ACC112 (cell line): Measurements from ENCODE around the gene RNH1.
"Not testable (repeated sequence)": the region's sequence is repeated elsewhere in the genome, so short reads cannot be mapped to it uniquely, and the experiment has no call there.

ENCODE experiments used
- H2AFZ ChIP-seq: fragments of 200-600 bp; sonication (generic); one replicate; pipeline ENCODE4 v1.6.0; 2017; ENCODE audit warnings: antibody characterized with exemption, low read length; ENCODE audit not compliant: unreplicated experiment
- H3K27ac ChIP-seq: fragments of 200-600 bp; sonication (generic); 2 replicates; pipeline ENCODE4 v1.5.1; 2014; ENCODE audit warnings: low read depth, mild to moderate bottlenecking, antibody characterized with exemption, low read length, moderate library complexity
- H3K27me3 ChIP-seq: fragments of 200-600 bp; sonication (generic); 2 replicates; pipeline ENCODE4 v1.6.1; 2014; ENCODE audit warnings: mild to moderate bottlenecking, antibody characterized with exemption, low read length, moderate library complexity, mixed read lengths; ENCODE audit not compliant: insufficient read depth
- H3K36me3 ChIP-seq: fragments of 200-600 bp; sonication (generic); 2 replicates; pipeline ENCODE4 v1.6.1; 2016; ENCODE audit warnings: mild to moderate bottlenecking, antibody characterized with exemption, low read length, moderate library complexity, mixed read lengths; ENCODE audit not compliant: insufficient read depth
- H3K4me1 ChIP-seq: fragments of 200-600 bp; sonication (generic); one replicate; pipeline ENCODE4 v1.6.1; 2016; ENCODE audit warnings: low read length, mixed read lengths; ENCODE audit not compliant: insufficient read depth, unreplicated experiment, control insufficient read depth
- H3K4me3 ChIP-seq: fragments of 200-600 bp; sonication (generic); 2 replicates; pipeline ENCODE4 v1.5.1; 2014; ENCODE audit warnings: mild to moderate bottlenecking, low read depth, low read length
- H3K79me2 ChIP-seq: fragments of 200-600 bp; sonication (generic); one replicate; pipeline ENCODE4 v1.6.0; 2016; ENCODE audit warnings: low read length; ENCODE audit not compliant: control insufficient read depth, unreplicated experiment, insufficient read depth

Gene RNH1

DNA sequence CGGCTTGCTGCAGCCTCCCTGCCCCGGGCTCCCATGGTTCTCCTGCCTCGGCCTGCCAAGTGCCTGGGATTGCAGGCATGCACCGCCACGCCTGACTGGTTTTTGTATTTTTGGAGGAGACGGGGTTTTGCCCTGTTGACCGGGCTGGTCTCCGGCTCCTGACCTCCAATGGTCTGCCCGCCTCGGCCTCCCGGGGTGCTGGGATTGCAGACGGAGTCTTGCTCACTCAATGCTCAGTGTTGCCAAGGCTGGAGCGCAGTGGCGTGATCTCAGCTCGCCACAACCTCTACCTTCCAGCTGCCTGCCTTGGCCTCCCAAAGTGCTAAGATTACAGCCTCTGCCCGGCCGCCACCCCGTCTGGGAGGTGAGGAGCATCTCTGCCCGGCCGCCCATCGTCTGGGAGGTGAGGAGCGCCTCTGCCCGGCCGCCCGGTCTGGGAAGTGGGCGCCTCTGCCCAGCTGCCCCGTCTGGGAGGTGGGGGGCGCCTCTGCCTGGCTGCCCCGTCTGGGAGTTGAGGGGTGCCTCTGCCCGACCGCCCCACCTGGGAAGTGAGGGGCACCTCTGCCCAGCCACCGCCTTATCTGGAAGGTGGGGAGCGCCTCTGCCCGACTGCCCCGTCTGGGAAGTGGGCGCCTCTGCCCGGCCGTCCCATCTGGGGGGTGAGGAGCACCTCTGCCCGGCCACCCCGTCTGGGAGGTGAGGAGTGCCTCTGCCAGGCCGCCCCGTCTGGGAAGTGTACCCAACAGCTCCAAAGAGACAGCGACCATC lies 10.1 kb upstream of the RNH1 start:
- not testable (repeated sequence) for H3K4me1 ChIP-seq, H3K27ac ChIP-seq

GRCh38 chr11:516400-516799 lies 9.4 kb upstream of the RNH1 start:
- H3K36me3 ChIP-seq: peaks cover 20% of the 10 kb centered on the region
- H3K79me2 ChIP-seq: no peaks in the 10 kb centered on the region
- no peak overlapping the region for H3K27ac ChIP-seq
- H3K4me1 ChIP-seq: no peaks in the 10 kb centered on the region
- no peak overlapping the region for H3K4me3 ChIP-seq
- H2AFZ ChIP-seq: no peak overlapping the region
- H3K27me3 ChIP-seq: no peaks in the 10 kb centered on the region

More for the DNA sequence above, 10.1 kb upstream of the RNH1 start:
- not testable (repeated sequence) for H3K4me3 ChIP-seq, H3K79me2 ChIP-seq, H3K27me3 ChIP-seq, H2AFZ ChIP-seq
- peaks cover 20% of the 10 kb centered on the region for H3K36me3 ChIP-seq

DNA sequence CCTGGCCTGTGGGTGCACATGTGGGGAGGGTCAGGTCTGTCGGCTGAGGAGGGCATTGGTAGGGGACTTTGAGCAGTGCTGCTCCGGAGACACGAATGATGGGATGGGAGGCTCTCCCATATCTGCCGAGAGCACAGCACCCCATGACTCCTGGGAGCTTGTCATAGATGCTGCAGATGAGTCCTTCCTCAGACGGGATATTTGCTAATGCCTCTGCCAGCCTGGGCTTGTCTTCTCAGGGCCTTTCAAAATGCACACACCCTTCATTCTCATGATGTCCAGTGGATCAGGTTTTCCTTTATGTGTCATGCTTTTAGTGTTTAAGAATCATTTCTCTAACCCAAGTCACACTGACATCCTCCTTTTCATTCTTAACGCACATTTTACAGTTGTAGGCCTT lies 8.1 kb upstream of the RNH1 start:
- no peak overlapping the region for H3K4me3 ChIP-seq
- H3K27ac ChIP-seq: no peak overlapping the region
- no peaks in the 10 kb centered on the region for H3K79me2 ChIP-seq
- no peaks in the 10 kb centered on the region for H3K4me1 ChIP-seq
- H3K27me3 ChIP-seq: no peaks in the 10 kb centered on the region
- peaks cover 20% of the 10 kb centered on the region for H3K36me3 ChIP-seq
- no peak overlapping the region for H2AFZ ChIP-seq

GRCh38 chr11:514606-515005 lies 7.6 kb upstream of the RNH1 start:
- Histone ChIP-seq H3K36me3 (peaks cover 24% of the 10 kb centered on the region), H3K79me2 (peaks cover 3% of the 10 kb centered on the region), H3K4me1 (no peaks in the 10 kb centered on the region), H3K4me3 (no peak overlapping the region), H2AFZ (no peak overlapping the region), H3K27ac (no peak overlapping the region), H3K27me3 (no peaks in the 10 kb centered on the region)

GRCh38 chr11:512761-513595 lies 5.9 kb upstream of the RNH1 start:
- H3K27me3 ChIP-seq: no peaks in the 10 kb centered on the region
- H2AFZ ChIP-seq: no peak overlapping the region
- H3K4me1 ChIP-seq: peaks cover 2% of the 10 kb centered on the region
- no peak overlapping the region for H3K27ac ChIP-seq
- peaks cover 24% of the 10 kb centered on the region for H3K36me3 ChIP-seq
- H3K79me2 ChIP-seq: peaks cover 10% of the 10 kb centered on the region
- no peak overlapping the region for H3K4me3 ChIP-seq

- H3K4me1 ChIP-seq: peaks cover 11% of the 10 kb centered on the region
- peaks cover 9% of the 10 kb centered on the region; the same call in 1 of the 2 replicates for H3K36me3 ChIP-seq
- H3K27ac ChIP-seq: no peak overlapping the region
- no peak overlapping the region for H2AFZ ChIP-seq
- H3K4me3 ChIP-seq: no peak overlapping the region
- no peaks in the 10 kb centered on the region for H3K27me3 ChIP-seq
- H3K79me2 ChIP-seq: peaks cover 35% of the 10 kb centered on the region
Observed at GRCh38 chr11:508956-509355, 1.9 kb upstream of the RNH1 start.

DNA sequence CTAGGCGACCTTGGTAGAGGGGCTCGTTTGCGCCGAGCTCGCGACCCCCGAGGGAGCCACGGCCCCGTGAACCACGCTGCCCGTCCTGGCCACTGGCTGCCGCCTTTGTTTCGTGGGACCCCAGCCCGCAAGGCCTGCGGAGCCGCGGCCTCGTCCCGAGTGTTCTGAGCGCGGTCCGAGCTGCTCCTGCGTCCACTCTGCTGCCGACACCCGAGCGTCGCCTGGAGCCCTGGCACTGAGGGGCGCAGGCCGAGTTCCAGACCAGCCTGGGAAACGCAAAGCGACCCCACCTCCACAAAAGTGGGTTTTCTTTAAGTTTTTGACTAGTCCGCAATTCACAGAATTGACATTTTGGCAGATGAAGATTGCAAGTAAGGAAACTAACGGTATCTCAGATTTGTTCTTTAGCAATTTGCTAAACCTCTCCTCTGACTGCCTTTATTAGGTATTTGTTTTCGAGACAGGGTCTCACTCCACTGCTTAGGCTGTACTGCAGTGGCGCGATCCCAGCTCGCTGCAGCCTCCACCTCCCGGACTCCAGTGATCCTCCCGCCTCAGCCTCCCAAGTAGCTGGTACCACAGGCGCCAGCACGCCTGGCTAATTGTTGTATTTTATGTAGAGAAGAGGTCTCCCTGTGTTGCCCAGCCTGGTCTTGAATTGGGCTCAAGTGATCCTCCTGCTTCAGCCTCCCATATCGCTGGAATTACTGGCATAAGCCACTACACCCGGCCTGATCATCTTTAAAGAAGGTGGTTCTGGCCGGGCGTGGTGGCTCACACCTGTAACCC lies 879 bp upstream of the RNH1 start:
- H3K4me3 ChIP-seq: peak overlapping the region; percentile 86
- peaks cover 43% of the 10 kb centered on the region for H3K79me2 ChIP-seq
- H3K4me1 ChIP-seq: peaks cover 12% of the 10 kb centered on the region
- H3K27me3 ChIP-seq: no peaks in the 10 kb centered on the region
- no peak overlapping the region for H2AFZ ChIP-seq
- peaks cover 9% of the 10 kb centered on the region; the same call in 1 of the 2 replicates for H3K36me3 ChIP-seq
- H3K27ac ChIP-seq: peak overlapping the region; percentile 65; the same call in 1 of the 2 replicates

DNA sequence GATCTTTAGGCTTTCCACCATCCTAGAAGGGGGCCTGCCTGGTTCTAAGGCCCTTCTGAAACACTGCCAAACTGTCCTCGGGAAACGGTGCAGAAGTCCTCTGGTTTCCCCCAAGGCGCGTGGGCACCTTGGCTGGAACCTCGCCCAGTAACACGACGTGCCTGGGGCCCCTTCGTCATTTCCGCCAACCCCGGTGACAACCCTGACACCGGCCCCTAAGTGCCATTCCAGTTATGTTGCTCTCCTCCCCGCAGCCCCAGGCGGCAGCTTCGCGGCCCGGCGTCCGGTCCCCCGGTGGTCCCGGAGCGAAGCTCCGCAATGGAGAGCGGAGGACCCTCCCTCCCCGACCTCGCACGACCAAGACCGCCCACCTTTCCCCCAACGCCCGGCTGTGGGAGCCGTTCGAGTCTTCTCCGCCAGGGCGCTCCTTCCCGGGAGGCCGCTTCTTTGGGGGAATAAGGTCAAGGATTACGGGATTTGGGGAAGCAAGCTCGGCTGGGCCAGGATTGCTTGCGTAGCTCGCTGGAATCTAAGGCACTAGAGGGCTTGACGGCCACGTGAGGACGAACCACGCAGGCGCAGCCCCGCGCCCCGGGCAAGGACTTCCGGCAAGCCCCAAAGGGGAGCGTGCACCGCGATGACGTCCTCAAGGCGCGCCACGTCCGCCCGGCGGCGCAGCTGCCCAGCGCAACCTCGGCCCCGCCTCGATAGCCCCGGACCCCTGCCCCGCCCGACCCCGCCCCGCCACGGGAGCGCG lies 626 bp downstream of the RNH1 start:
- peaks cover 16% of the 10 kb centered on the region for H3K4me1 ChIP-seq
- H3K27ac ChIP-seq: peak overlapping the region; percentile 100
- peaks cover 5% of the 10 kb centered on the region; the same call in 1 of the 2 replicates for H3K36me3 ChIP-seq
- peaks cover 58% of the 10 kb centered on the region for H3K79me2 ChIP-seq
- peak overlapping the region; percentile 99 for H3K4me3 ChIP-seq
- H2AFZ ChIP-seq: peak overlapping the region; percentile 72
- H3K27me3 ChIP-seq: no peaks in the 10 kb centered on the region

GRCh38 chr11:504994-505344 lies 2.1 kb downstream of the RNH1 start:
- Histone ChIP-seq H3K4me1 (peaks cover 16% of the 10 kb centered on the region), H3K79me2 (peaks cover 63% of the 10 kb centered on the region), H2AFZ (no peak overlapping the region), H3K36me3 (peaks cover 3% of the 10 kb centered on the region; the same call in 1 of the 2 replicates), H3K27ac (peak overlapping the region; percentile 100), H3K4me3 (peak overlapping the region; percentile 99), H3K27me3 (no peaks in the 10 kb centered on the region)
